Neural progenitor cell (in vitro differentiated cells): Measurements from ENCODE around the gene SPATA24.

Experiments used
- CTCF ChIP-seq: fragments of 200-600 bp; sonication (generic); IDR thresholded peaks from 2 replicates; pipeline ENCODE4 v1.5.1; 2017; ENCODE audit warnings: antibody characterized with exemption, mild to moderate bottlenecking
- EZH2 ChIP-seq: fragments of 200-600 bp; sonication (generic); IDR thresholded peaks from 2 replicates; pipeline ENCODE4 v1.6.1; 2017; ENCODE audit warnings: antibody characterized with exemption, mild to moderate bottlenecking, moderate library complexity
- EZH2phosphoT487 ChIP-seq: fragments of 200-600 bp; sonication (generic); IDR thresholded peaks from 2 replicates; pipeline ENCODE4 v1.6.1; 2017; ENCODE audit warnings: antibody characterized with exemption

GRCh38 chr5:139374909-139375308, 29.0 kb downstream of the SPATA24 start:
- TF ChIP-seq CTCF = no peak
- no peak for TF ChIP-seq EZH2phosphoT487
- TF ChIP-seq EZH2 = no peak
